Activated CD4-positive, alpha-beta T cell treated with anti-CD3 and anti-CD28 coated beads for 36 hours (primary cell): ENCODE data around the gene SLC6A6. TPM values are rescaled to one million over a fixed set of nuclear protein-coding genes. Genes with fewer than 3 reads are reported as not detected.

ENCODE experiments used
- ATAC-seq: fragments of 200-7000 bp; cut with Tn5 transposase; one replicate; pipeline ENCODE4 v1.10.0; 2021; ENCODE audit warnings: mild to moderate bottlenecking, moderate library complexity
- CTCF ChIA-PET: fragments of 350-600 bp; sonication (Branson Sonifier 250); formaldehyde crosslinking; loops from one replicate; lab custom pipeline; 2021; ENCODE audit warnings: antibody characterized with exemption; lab: Charles Lee
- POLR2A ChIA-PET: fragments of 350-600 bp; sonication (Branson Sonifier 250); formaldehyde crosslinking; loops from one replicate; lab custom pipeline; 2021; ENCODE audit warnings: antibody characterized with exemption, inconsistent platforms; lab: Charles Lee
- DNase-seq: peaks from one replicate; pipeline ENCODE4 v3.0.0-alpha.2; 2020
- H3K27ac Mint-ChIP-seq: one replicate; pipeline ENCODE4 v1.8.0; 2021; ENCODE audit warnings: mixed read lengths
- H3K27me3 Mint-ChIP-seq: one replicate; pipeline ENCODE4 v1.8.0; 2021; ENCODE audit warnings: mixed read lengths
- H3K36me3 Mint-ChIP-seq: one replicate; pipeline ENCODE4 v1.8.0; 2021; ENCODE audit warnings: low read depth, mixed read lengths
- H3K4me1 Mint-ChIP-seq: one replicate; pipeline ENCODE4 v1.8.0; 2021; ENCODE audit warnings: mixed read lengths
- H3K4me3 Mint-ChIP-seq: one replicate; pipeline ENCODE4 v1.8.0; 2021; ENCODE audit warnings: mild to moderate bottlenecking, moderate library complexity, mixed read lengths
- H3K9me3 Mint-ChIP-seq: one replicate; pipeline ENCODE4 v1.8.0; 2021; ENCODE audit warnings: low read depth, mixed read lengths
- intact Hi-C, 2 experiments: fragments of 100-400 bp; cut with DNase I in 1 of 2; cut with micrococcal nuclease in 1 of 2; formaldehyde crosslinking; loops; one replicate each; pipeline versions ENCODE4 v1.14.2 to v1.15.1; 2022 to 2024; cut with DNase I, micrococcal nuclease
- total RNA-seq, 2 experiments: library from RNA; stranded (reverse); gene quantifications; one replicate each; pipeline ENCODE4 v1.2.3, GENCODE V29; 2021

SLC6A6 gene
- total RNA-seq, 2 experiments from 2014 or later, result 51.7 to 54.2 TPM

GRCh38 chr3:14410106-14410502 lies 7.7 kb downstream of the SLC6A6 start:
- Mint-ChIP-seq H3K36me3 (peaks cover 27% of the 10 kb centered on the region), H3K27ac (peak overlapping the region; percentile 83), H3K4me3 (no peak overlapping the region), H3K4me1 (peaks cover 49% of the 10 kb centered on the region), H3K9me3 (no peaks in the 10 kb centered on the region), H3K27me3 (no peaks in the 10 kb centered on the region)
- POLR2A ChIA-PET, result no interaction called here
- intact Hi-C loops, result no loop called here
- ATAC-seq (peak; percentile 21), DNase-seq (no peak)
- CTCF ChIA-PET, result no interaction called here

DNA sequence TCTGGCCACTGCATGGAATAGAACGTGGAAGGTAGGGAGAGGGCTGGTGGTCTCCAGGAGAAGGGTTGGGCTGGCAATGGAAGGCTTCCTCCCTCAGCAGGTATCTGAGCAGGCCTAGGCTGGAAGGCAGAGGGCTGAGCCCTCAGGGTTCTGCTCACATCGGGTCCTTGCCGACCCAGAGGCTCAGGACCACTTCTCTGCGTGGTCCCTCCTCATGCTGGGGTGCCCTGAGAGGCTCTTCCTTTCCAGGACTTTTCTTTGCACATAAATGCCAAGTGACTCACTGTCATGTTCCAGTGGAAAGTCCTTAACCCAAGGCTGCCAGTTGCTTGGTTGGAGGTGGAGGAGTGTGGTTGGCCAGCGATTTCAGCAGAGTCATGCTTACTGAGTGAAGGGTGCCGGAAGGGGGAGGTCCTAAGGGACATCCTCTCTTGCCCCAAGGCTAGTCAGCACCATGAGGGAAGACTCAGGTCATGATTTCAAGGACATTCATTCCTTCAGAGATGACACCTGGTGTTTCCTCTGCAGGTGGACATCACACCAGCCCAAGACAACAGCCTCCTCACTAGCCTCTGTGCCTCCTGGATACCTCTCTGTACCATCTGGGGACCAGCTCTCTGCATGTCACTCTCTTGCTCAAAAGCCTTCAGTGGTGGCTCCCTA lies 8.2 kb downstream of the SLC6A6 start:
- peak overlapping the region; percentile 83 for H3K27ac Mint-ChIP-seq
- H3K4me1 Mint-ChIP-seq, result peaks cover 44% of the 10 kb centered on the region
- POLR2A ChIA-PET, result no interaction called here
- ATAC-seq (peak; percentile 91), DNase-seq (peak; percentile 69)
- no peak overlapping the region for H3K4me3 Mint-ChIP-seq
- no peaks in the 10 kb centered on the region for H3K27me3 Mint-ChIP-seq
- H3K36me3 Mint-ChIP-seq, result peaks cover 25% of the 10 kb centered on the region
- CTCF ChIA-PET, result no interaction called here
- intact Hi-C loops, result no loop called here
- no peaks in the 10 kb centered on the region for H3K9me3 Mint-ChIP-seq

GRCh38 chr3:14411166-14411526 lies 8.7 kb downstream of the SLC6A6 start:
- Mint-ChIP-seq H3K27ac (peak overlapping the region; percentile 83), H3K9me3 (no peaks in the 10 kb centered on the region), H3K27me3 (no peaks in the 10 kb centered on the region), H3K4me1 (peaks cover 39% of the 10 kb centered on the region), H3K4me3 (no peak overlapping the region), H3K36me3 (peaks cover 22% of the 10 kb centered on the region)
- ATAC-seq (no peak), DNase-seq (no peak)
- intact Hi-C loops, result no loop called here
- ChIA-PET CTCF (no interaction called here), POLR2A (no interaction called here)

DNA sequence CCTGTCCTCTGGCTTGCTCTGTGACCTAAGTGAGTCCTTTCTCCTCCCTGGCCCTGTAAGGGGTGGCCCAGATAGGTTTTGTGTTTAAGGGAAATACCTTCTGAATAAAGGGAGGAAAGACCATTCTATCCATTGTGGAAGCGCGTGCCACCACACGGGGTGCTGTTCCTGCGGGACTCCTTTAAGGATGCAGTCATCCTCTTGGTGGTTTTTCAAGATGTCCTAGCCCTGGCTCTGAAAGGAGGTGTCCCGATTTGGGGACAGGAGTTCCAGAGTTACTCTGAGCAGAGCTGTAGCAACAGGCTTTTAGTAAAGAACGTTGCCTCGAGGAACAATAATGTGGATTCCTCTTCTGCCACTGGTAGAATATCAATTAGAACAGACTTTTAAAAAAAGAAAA lies 9.6 kb downstream of the SLC6A6 start:
- Mint-ChIP-seq H3K4me1 (peaks cover 34% of the 10 kb centered on the region), H3K9me3 (no peaks in the 10 kb centered on the region), H3K4me3 (no peak overlapping the region), H3K36me3 (peaks cover 24% of the 10 kb centered on the region), H3K27ac (no peak overlapping the region), H3K27me3 (no peaks in the 10 kb centered on the region)
- no peak for DNase-seq
- ATAC-seq, result no peak
- ChIA-PET CTCF (no interaction called here), POLR2A (no interaction called here)
- intact Hi-C loops, result no loop called here

DNA sequence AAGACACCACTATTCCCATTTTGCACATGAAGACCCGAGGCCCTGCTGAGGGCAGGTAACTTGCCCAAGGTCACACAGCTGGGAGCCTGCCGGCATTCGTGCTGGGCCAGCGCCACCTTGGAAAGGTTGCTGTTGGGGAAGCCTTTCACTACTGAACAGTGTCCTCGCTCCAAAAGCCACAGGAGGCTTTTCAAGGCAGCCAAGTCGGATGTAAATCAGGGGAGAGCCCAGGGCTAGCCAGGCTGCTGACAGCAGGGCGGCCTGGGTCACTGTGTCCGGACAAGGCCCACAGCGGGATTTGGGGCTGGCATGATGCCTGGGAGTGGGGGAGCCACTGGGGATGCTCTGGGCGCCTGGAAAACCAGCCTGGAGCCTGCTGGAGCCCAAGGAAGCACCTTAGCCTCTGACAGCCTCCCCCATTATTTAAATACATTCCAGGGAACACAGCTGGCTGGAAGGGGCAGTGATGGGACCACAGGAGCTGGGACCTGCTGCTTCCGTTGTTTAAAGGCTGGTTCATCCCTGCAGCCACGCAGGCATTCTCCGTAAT lies 10.5 kb downstream of the SLC6A6 start:
- Mint-ChIP-seq H3K27me3 (no peaks in the 10 kb centered on the region), H3K4me3 (no peak overlapping the region), H3K4me1 (peaks cover 28% of the 10 kb centered on the region), H3K27ac (no peak overlapping the region), H3K36me3 (peaks cover 24% of the 10 kb centered on the region), H3K9me3 (no peaks in the 10 kb centered on the region)
- intact Hi-C loops, result no loop called here
- ATAC-seq, result no peak
- ChIA-PET CTCF (no interaction called here), POLR2A (no interaction called here)
- DNase-seq, result no peak

DNA sequence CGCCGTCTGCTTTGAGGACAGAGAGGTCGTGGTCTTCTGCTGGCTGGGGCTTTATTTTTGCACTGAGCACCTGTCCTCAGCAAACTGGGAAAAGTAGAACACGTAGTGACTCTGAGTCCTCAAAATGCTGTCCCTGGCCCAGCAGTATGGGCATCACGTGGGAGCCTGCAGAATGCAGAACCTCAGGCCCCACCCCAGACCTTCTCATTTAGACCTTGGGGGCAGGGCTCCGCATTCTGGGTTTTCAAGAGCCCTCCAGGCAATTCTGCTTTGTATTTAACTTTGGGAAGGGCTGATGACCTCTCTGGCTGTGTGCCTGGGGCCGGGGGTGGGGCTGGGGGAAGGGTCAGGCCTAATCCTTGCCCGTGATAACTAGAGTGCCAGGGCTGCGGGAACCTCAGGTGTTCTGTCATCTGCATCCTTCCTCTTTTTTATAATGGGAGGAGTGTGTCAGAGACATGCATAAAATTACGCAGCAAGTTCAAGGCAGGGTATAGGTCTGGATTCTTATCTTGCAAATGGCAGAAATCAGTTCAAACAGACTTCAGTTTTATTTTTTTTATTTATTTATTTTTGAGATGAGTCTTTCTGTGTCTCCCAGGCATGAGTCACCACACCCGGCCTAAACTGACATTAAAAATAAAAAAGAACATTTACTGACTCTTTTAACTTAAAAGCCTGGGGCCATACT lies 11.1 kb downstream of the SLC6A6 start:
- H3K36me3 Mint-ChIP-seq, result peaks cover 25% of the 10 kb centered on the region
- H3K9me3 Mint-ChIP-seq, result no peaks in the 10 kb centered on the region
- no peak overlapping the region for H3K27ac Mint-ChIP-seq
- DNase-seq (no peak), ATAC-seq (no peak)
- no peak overlapping the region for H3K4me3 Mint-ChIP-seq
- no peaks in the 10 kb centered on the region for H3K27me3 Mint-ChIP-seq
- H3K4me1 Mint-ChIP-seq, result peaks cover 28% of the 10 kb centered on the region
- CTCF ChIA-PET, result no interaction called here
- POLR2A ChIA-PET, result no interaction called here
- intact Hi-C loops, result no loop called here

DNA sequence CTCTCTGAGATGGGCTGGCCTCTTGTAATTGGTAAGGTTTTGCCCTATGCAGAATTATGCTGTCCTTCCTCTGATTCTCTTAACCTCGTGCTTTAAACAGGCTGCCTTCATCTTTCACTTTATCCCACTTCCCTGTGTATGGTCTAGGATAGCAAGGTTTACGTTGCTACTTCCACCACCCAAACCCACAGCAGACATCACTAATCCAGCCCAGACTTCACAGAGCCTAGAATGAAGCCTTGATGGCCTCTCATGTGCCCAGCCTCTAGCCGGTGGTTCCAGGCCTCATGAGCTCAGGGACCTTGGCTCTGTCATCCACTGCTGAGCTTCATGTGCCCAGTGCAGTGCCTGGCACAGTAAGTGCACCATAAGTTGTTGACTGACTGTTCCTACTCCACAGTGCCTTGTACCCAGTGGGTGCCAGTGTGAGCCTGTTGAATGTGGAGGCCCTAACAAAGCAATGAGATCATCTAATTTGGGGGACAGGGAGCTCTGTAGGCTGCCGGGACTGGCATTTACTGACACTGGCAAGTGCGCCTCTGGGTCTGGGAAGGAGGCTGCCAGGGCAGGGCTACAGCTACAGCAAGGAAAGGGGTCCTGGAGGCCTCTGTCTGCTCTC lies 12.5 kb downstream of the SLC6A6 start:
- Mint-ChIP-seq H3K4me3 (no peak overlapping the region), H3K27me3 (no peaks in the 10 kb centered on the region), H3K4me1 (peaks cover 18% of the 10 kb centered on the region), H3K9me3 (no peaks in the 10 kb centered on the region), H3K27ac (no peak overlapping the region), H3K36me3 (peaks cover 20% of the 10 kb centered on the region)
- no peak for ATAC-seq
- POLR2A ChIA-PET, result interaction anchor here (1.2 kb wide), 1 partner anchor 13 kb away, joined by 5 read pairs; the partner anchor contains the start of gene SLC6A6
- intact Hi-C loops, result no loop called here
- no peak for DNase-seq
- CTCF ChIA-PET, result interaction anchor here (0.6 to 1.1 kb wide), 4 partner anchors 9 to 25 kb away, joined by 3 to 4 read pairs (median 3); no protein-coding TSS in a partner anchor

DNA sequence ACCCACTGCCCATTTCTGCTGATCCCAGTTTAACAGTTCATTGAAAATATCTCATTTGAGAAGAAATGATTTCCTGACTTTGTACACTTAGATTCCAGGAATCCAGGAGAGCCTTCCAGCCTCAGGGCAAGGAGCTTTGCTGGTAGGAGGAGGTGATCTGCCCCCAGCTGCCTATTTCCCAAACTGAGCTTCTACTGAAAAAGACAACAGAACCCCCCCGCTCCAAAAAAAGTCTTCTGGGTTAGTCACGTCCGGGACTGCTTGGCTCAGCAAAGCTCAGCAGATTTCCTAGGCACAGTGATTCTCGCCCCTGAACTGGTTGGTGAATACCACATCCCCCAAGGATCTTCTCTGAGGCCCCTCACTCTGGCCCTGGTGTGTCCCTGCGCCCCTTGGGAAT lies 13.1 kb downstream of the SLC6A6 start:
- Mint-ChIP-seq H3K36me3 (peaks cover 20% of the 10 kb centered on the region), H3K27ac (no peak overlapping the region), H3K4me1 (peaks cover 13% of the 10 kb centered on the region), H3K27me3 (no peaks in the 10 kb centered on the region), H3K4me3 (no peak overlapping the region), H3K9me3 (no peaks in the 10 kb centered on the region)
- POLR2A ChIA-PET, result interaction anchor here (1.2 kb wide), 1 partner anchor 13 kb away, joined by 5 read pairs; the partner anchor contains the start of gene SLC6A6
- intact Hi-C loops, result no loop called here
- no peak for DNase-seq
- no peak for ATAC-seq
- CTCF ChIA-PET, result interaction anchor here (0.6 to 1.1 kb wide), 4 partner anchors 10 to 25 kb away, joined by 3 to 4 read pairs (median 3); no protein-coding TSS in a partner anchor

DNA sequence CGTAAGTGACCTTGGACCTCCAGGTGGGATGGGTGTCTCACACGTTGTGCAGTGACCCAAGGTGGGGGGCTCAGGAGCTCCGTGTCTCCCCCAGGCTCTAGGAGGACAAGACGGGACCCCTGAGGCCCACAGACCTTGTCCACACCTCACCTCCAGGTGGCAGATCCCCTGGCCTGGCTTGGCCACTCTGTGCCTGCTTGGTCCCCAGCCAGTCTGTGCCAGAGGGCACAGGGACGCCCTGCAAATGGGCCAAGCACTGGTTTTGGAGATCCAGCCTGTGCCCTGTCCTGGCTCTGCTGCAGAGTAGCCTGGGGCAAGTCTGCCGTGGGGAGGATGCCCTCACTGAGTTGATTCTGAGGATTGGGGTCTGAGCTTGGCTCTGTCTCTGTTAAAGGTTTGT lies 14.0 kb downstream of the SLC6A6 start:
- CTCF ChIA-PET, result interaction anchor here (0.7 kb wide), 1 partner anchor 128 kb away, joined by 3 read pairs; no protein-coding TSS in a partner anchor
- no peak overlapping the region for H3K27ac Mint-ChIP-seq
- peaks cover 15% of the 10 kb centered on the region for H3K36me3 Mint-ChIP-seq
- DNase-seq (no peak), ATAC-seq (no peak)
- no peak overlapping the region for H3K4me3 Mint-ChIP-seq
- no peaks in the 10 kb centered on the region for H3K9me3 Mint-ChIP-seq
- POLR2A ChIA-PET, result no interaction called here
- peaks cover 9% of the 10 kb centered on the region for H3K4me1 Mint-ChIP-seq
- H3K27me3 Mint-ChIP-seq, result no peaks in the 10 kb centered on the region
- intact Hi-C loops, result no loop called here

- peaks cover 18% of the 10 kb centered on the region for H3K4me1 Mint-ChIP-seq
- ATAC-seq (no peak), DNase-seq (no peak)
- ChIA-PET CTCF (no interaction called here), POLR2A (no interaction called here)
- H3K36me3 Mint-ChIP-seq, result peaks cover 15% of the 10 kb centered on the region
- H3K27ac Mint-ChIP-seq, result no peak overlapping the region
- intact Hi-C loops, result no loop called here
- H3K4me3 Mint-ChIP-seq, result no peak overlapping the region
- H3K27me3 Mint-ChIP-seq, result no peaks in the 10 kb centered on the region
- no peaks in the 10 kb centered on the region for H3K9me3 Mint-ChIP-seq
These were observed 16.2 kb downstream of the SLC6A6 start for GRCh38 chr3:14418296-14419250.
